Transverse colon (tissue), 4 donors: ENCODE measurements around the gene LAMA5.

Experiments
- CTCF ChIP-seq, 5 experiments: fragments of 200-600 bp in 3 of 5; fragments of 450-650 bp in 2 of 5; sonication (generic) in 3 of 5; IDR thresholded peaks; 1 replicate in 2 of 5; 2 replicates in 3 of 5; pipeline ENCODE4 v1.5.1; 2016 to 2017; ENCODE audit warnings: antibody characterized with exemption in 5 of 5, inconsistent platforms in 3 of 5, mild to moderate bottlenecking in 2 of 5, moderate library complexity in 1 of 5
- EP300 ChIP-seq: sonication (generic); formaldehyde crosslinking; IDR thresholded peaks from one replicate; pipeline ENCODE4 v1.6.1; 2017; ENCODE audit warnings: antibody characterized with exemption, low read depth
- POLR2A ChIP-seq: fragments of 450-650 bp; IDR thresholded peaks from one replicate; pipeline ENCODE4 v1.6.1; 2016; ENCODE audit warnings: antibody characterized with exemption, mild to moderate bottlenecking, moderate library complexity
- POLR2AphosphoS5 ChIP-seq, 3 donors: sonication (generic); formaldehyde crosslinking; IDR thresholded peaks; one replicate each; pipeline ENCODE4 v1.6.1; 2016; ENCODE audit warnings: antibody characterized with exemption in 3 of 3

- TF ChIP-seq POLR2A (no peak), CTCF (IDR thresholded peaks at IDR 0.05) (no peak), EP300 (no peak), POLR2AphosphoS5 (IDR thresholded peaks at IDR 0.05) (no peak)
Measured at GRCh38 chr20:62322492-62323041, 44.5 kb downstream of the LAMA5 start.
